ENCODE measurements around the gene SUSD1.

DNA sequence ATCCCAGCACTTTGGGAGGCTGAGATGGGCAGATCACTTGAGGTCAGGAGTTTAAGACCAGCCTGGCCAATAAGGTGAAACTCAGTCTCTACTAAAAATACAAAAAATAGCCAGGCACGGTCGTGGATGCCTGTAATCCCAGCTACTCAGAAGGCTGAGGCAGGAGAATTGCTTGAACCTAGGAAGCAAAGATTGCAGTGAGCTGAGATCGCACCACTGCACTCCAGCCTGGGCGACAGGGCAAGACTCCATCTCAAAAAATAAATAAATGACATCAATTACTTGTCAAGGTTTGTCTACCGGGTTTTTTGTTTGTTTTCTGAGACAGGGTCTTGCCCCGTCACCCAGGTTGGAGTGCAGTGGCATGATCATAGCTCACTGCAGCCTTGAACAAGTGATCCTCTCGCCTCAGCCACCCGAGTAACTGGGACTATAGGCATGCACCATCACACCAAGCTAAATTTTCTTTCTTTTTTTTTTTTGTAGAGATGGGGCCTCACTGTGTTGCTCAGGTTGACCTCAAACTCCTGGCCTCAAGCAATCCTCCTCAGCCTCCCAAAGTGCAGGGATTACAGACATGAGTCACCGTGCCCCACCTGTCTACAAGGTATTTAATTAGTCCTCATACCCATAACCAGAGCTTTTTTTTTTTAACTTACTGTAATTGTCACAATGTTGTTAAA lies 64.9 kb downstream of the SUSD1 start:
- TF ChIP-seq, protein P1, sequence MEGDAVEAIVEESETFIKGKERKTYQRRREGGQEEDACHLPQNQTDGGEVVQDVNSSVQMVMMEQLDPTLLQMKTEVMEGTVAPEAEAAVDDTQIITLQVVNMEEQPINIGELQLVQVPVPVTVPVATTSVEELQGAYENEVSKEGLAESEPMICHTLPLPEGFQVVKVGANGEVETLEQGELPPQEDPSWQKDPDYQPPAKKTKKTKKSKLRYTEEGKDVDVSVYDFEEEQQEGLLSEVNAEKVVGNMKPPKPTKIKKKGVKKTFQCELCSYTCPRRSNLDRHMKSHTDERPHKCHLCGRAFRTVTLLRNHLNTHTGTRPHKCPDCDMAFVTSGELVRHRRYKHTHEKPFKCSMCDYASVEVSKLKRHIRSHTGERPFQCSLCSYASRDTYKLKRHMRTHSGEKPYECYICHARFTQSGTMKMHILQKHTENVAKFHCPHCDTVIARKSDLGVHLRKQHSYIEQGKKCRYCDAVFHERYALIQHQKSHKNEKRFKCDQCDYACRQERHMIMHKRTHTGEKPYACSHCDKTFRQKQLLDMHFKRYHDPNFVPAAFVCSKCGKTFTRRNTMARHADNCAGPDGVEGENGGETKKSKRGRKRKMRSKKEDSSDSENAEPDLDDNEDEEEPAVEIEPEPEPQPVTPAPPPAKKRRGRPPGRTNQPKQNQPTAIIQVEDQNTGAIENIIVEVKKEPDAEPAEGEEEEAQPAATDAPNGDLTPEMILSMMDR (optimal IDR thresholded peaks at IDR 0.05 in 1 of 3, IDR thresholded peaks at IDR 0.05 in 1 of 3, conservative IDR thresholded peaks at IDR 0.05 in 1 of 3; ENCODE audit: extremely low read depth in 1 of 3, insufficient read depth in 2 of 3, low read length in 3 of 3): no peak
- no peak for TF ChIP-seq EZH2 (IDR thresholded peaks at IDR 0.05; ENCODE audit: low read length)

All from keratinocyte (primary cell).